SK-N-SH (cell line): ENCODE results near the gene MAGI2. TPM values are rescaled to one million over a fixed set of nuclear protein-coding genes. Genes with fewer than 3 reads are reported as not detected.

Experiments
- CTCF ChIA-PET: fragments of 300-600, 350-600 bp; formaldehyde crosslinking; extraction: SDS; loops from one replicate; lab custom pipeline; 2021; lab: Yijun Ruan, JAX
- POLR2A ChIA-PET: fragments of 350-600 bp; sonication (Branson Sonifier 250); formaldehyde crosslinking; extraction: SDS; loops from one replicate; lab custom pipeline; 2020; ENCODE audit warnings: antibody characterized with exemption, inconsistent platforms; lab: Yijun Ruan, JAX
- DNase-seq: peaks from one replicate; pipeline ENCODE4 v3.0.0; 2012
- H2AFZ ChIP-seq: fragments of 200-600 bp; sonication (generic); 2 replicates; pipeline ENCODE4 v1.8.1; 2016; ENCODE audit warnings: antibody characterized with exemption, mild to moderate bottlenecking, low read depth
- H3F3A ChIP-seq: fragments of 200-600 bp; sonication (generic); replicated peaks from 2 replicates; pipeline ENCODE3; 2016; ENCODE audit warnings: antibody characterized with exemption, mild to moderate bottlenecking; ENCODE audit not compliant: insufficient read depth
- H3K27ac ChIP-seq, 2 experiments: fragments of 200-500 bp in 1 of 2; fragments of 200-600 bp in 1 of 2; sonication (Bioruptor generic) in 1 of 2; sonication (generic), shearing (Covaris generic) in 1 of 2; 2 replicates each; pipeline versions ENCODE4 v1.5.1 to v1.6.1; 2014 to 2016; ENCODE audit warnings: low read depth in 2 of 2, inconsistent platforms in 1 of 2, low read length in 1 of 2, mild to moderate bottlenecking in 1 of 2, mixed read lengths in 1 of 2
- H3K27me3 ChIP-seq: fragments of 200-600 bp; sonication (generic), shearing (Covaris generic); 2 replicates; pipeline ENCODE4 v1.6.1; 2016; ENCODE audit warnings: mixed run types; ENCODE audit not compliant: insufficient read depth
- H3K36me3 ChIP-seq, 2 experiments: fragments of 200-500 bp in 1 of 2; fragments of 200-600 bp in 1 of 2; sonication (Bioruptor generic) in 1 of 2; sonication (generic) in 1 of 2; replicated peaks in 1 of 2; 2 replicates each; pipeline versions ENCODE3 to v1.5.1; 2014 to 2016; ENCODE audit warnings: low read length in 1 of 2, mild to moderate bottlenecking in 1 of 2; ENCODE audit not compliant: insufficient read depth in 2 of 2, control insufficient read depth in 1 of 2
- H3K4me1 ChIP-seq, 2 experiments: fragments of 200-500 bp in 1 of 2; fragments of 200-600 bp in 1 of 2; sonication (Bioruptor generic) in 1 of 2; sonication (generic), shearing (Covaris generic) in 1 of 2; 2 replicates each; pipeline versions ENCODE4 v1.5.1 to v1.6.1; 2014 to 2016; ENCODE audit warnings: low read depth in 1 of 2, low read length in 1 of 2, mixed run types in 1 of 2; ENCODE audit not compliant: insufficient read depth in 2 of 2, control insufficient read depth in 1 of 2
- H3K4me2 ChIP-seq: fragments of 200-600 bp; sonication (generic), shearing (Covaris generic); 2 replicates; pipeline ENCODE4 v1.6.1; 2017; ENCODE audit warnings: mixed run types
- H3K4me3 ChIP-seq, 2 experiments: fragments of 200-500 bp in 1 of 2; fragments of 200-600 bp in 1 of 2; sonication (Bioruptor generic) in 1 of 2; sonication (generic), shearing (Covaris generic) in 1 of 2; 2 replicates each; pipeline versions ENCODE4 v1.5.1 to v1.8.1; 2014 to 2016; ENCODE audit warnings: low read depth in 2 of 2, inconsistent platforms in 1 of 2, low read length in 1 of 2, mild to moderate bottlenecking in 1 of 2, mixed read lengths in 1 of 2, moderate library complexity in 1 of 2
- H3K79me2 ChIP-seq: fragments of 200-600 bp; sonication (generic); 2 replicates; pipeline ENCODE4 v1.8.1; 2017; ENCODE audit warnings: mild to moderate bottlenecking; ENCODE audit not compliant: insufficient read depth
- H3K9ac ChIP-seq: fragments of 200-600 bp; sonication (generic); 2 replicates; pipeline ENCODE4 v1.6.1; 2017; ENCODE audit warnings: mixed run types
- H3K9me2 ChIP-seq: fragments of 200-600 bp; sonication (generic); 2 replicates; pipeline ENCODE4 v1.6.1; 2017; ENCODE audit warnings: mixed run types
- H3K9me3 ChIP-seq: fragments of 200-600 bp; sonication (generic); 2 replicates; pipeline ENCODE4 v1.6.1; 2017; ENCODE audit warnings: mixed run types, mild to moderate bottlenecking, moderate library complexity
- H4K20me1 ChIP-seq: fragments of 200-600 bp; sonication (generic); 2 replicates; pipeline ENCODE4 v1.6.1; 2017; ENCODE audit warnings: mild to moderate bottlenecking, mixed run types; ENCODE audit not compliant: insufficient read depth
- FOSL2 ChIP-seq: IDR thresholded peaks from 2 replicates; pipeline ENCODE4 v1.4.0; 2012; ENCODE audit warnings: low read depth, mild to moderate bottlenecking, moderate library complexity, borderline replicate concordance
- FOXM1 ChIP-seq: IDR thresholded peaks from 2 replicates; pipeline ENCODE4 v1.4.0; 2012; ENCODE audit warnings: low read depth, mild to moderate bottlenecking
- JUND ChIP-seq: IDR thresholded peaks from 2 replicates; pipeline ENCODE4 v1.4.0; 2012
- NFIC ChIP-seq: IDR thresholded peaks from 2 replicates; pipeline ENCODE4 v1.4.0; 2012; ENCODE audit warnings: borderline replicate concordance
- POLR2AphosphoS5 ChIP-seq: IDR thresholded peaks from 2 replicates; pipeline ENCODE4 v1.6.1; 2012; ENCODE audit warnings: low read depth, low read length
- RAD21 ChIP-seq: IDR thresholded peaks from 2 replicates; pipeline ENCODE4 v1.6.1; 2012; ENCODE audit warnings: mild to moderate bottlenecking, low read length
- RFX5 ChIP-seq: IDR thresholded peaks from 2 replicates; pipeline ENCODE4 v1.6.1; 2012; ENCODE audit warnings: mild to moderate bottlenecking, improper control_type of control experiment, low read length
- RXRA ChIP-seq: IDR thresholded peaks from 2 replicates; pipeline ENCODE4 v1.4.0; 2012; ENCODE audit warnings: low read depth, mild to moderate bottlenecking, borderline replicate concordance
- SMC3 ChIP-seq: IDR thresholded peaks from 2 replicates; pipeline ENCODE4 v1.6.1; 2012; ENCODE audit warnings: low read depth, low read length, improper control_type of control experiment
- TAF1 ChIP-seq: IDR thresholded peaks from 2 replicates; pipeline ENCODE4 v1.6.1; 2012; ENCODE audit warnings: low read depth, mild to moderate bottlenecking, low read length, moderate library complexity, borderline replicate concordance
- TEAD4 ChIP-seq: IDR thresholded peaks from 2 replicates; pipeline ENCODE4 v1.4.0; 2012; ENCODE audit warnings: mild to moderate bottlenecking, borderline replicate concordance; ENCODE audit not compliant: insufficient read depth
- WGBS: methylation state at CpG from one replicate; pipeline ENCODE4 v1.1.6; 2017; ENCODE audit warnings: low lambda C conversion rate; 5-methylcytosine and 5-hydroxymethylcytosine counted together
- polyA plus RNA-seq, 3 experiments: library from polyadenylated mRNA; depleted of rRNA; stranded (reverse); fragments of >200 nt; gene quantifications; 2 replicates each; pipeline ENCODE4 v1.2.3, GENCODE V29; 2012
- TF ChIP-seq, protein P1 (sequence below): IDR thresholded peaks from 2 replicates; pipeline ENCODE4 v1.6.1; 2012; ENCODE audit warnings: mild to moderate bottlenecking, low read depth, low read length, moderate library complexity
- TF ChIP-seq, protein P2 (sequence below): fragments of 150-350 bp; IDR thresholded peaks from 2 replicates; pipeline ENCODE4 v1.6.1; 2017; ENCODE audit warnings: antibody characterized with exemption, low read length, low read depth, borderline replicate concordance
- TF ChIP-seq, protein P3 (sequence below): IDR thresholded peaks from 2 replicates; pipeline ENCODE4 v1.4.0; 2012; ENCODE audit warnings: low read depth, borderline replicate concordance
- TF ChIP-seq, protein P4 (sequence below): IDR thresholded peaks from 2 replicates; pipeline ENCODE4 v1.4.0; 2012; ENCODE audit warnings: low read depth, borderline replicate concordance
- TF ChIP-seq, protein P5 (sequence below): fragments of 150-350 bp; IDR thresholded peaks from 2 replicates; pipeline ENCODE4 v1.6.1; 2016; ENCODE audit warnings: mild to moderate bottlenecking, low read depth, low read length

The MAGI2 gene
- polyA plus RNA-seq, 1 of the 3 experiments (the other 2 are of a cell fraction), result 1.1 TPM

GRCh38 chr7:78429878-78430277 lies 1023.6 kb downstream of the MAGI2 start:
- POLR2A ChIA-PET, result no interaction called here
- Histone ChIP-seq H3K79me2 (no peaks in the 10 kb centered on the region), H3K9me3 (0 out of 2 replicates have a peak, but pooled peaks cover 3% of the 10 kb centered on the region), H3K9ac (no peak overlapping the region), H3F3A (no peaks in the 10 kb centered on the region), H3K27me3 (no peaks in the 10 kb centered on the region), H3K27ac (no peak overlapping the region), H3K4me3 (no peak overlapping the region), H4K20me1 (no peaks in the 10 kb centered on the region), H2AFZ (no peak overlapping the region), H3K9me2 (no peaks in the 10 kb centered on the region), H3K4me2 (no peak overlapping the region), H3K4me1 (no peaks in the 10 kb centered on the region; a peak in 1 of 4 replicates), H3K36me3 (no peaks in the 10 kb centered on the region)
- no peak for TF ChIP-seq TEAD4
- TF ChIP-seq, protein P1, sequence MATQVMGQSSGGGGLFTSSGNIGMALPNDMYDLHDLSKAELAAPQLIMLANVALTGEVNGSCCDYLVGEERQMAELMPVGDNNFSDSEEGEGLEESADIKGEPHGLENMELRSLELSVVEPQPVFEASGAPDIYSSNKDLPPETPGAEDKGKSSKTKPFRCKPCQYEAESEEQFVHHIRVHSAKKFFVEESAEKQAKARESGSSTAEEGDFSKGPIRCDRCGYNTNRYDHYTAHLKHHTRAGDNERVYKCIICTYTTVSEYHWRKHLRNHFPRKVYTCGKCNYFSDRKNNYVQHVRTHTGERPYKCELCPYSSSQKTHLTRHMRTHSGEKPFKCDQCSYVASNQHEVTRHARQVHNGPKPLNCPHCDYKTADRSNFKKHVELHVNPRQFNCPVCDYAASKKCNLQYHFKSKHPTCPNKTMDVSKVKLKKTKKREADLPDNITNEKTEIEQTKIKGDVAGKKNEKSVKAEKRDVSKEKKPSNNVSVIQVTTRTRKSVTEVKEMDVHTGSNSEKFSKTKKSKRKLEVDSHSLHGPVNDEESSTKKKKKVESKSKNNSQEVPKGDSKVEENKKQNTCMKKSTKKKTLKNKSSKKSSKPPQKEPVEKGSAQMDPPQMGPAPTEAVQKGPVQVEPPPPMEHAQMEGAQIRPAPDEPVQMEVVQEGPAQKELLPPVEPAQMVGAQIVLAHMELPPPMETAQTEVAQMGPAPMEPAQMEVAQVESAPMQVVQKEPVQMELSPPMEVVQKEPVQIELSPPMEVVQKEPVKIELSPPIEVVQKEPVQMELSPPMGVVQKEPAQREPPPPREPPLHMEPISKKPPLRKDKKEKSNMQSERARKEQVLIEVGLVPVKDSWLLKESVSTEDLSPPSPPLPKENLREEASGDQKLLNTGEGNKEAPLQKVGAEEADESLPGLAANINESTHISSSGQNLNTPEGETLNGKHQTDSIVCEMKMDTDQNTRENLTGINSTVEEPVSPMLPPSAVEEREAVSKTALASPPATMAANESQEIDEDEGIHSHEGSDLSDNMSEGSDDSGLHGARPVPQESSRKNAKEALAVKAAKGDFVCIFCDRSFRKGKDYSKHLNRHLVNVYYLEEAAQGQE, result no peak
- TF ChIP-seq, protein P2, sequence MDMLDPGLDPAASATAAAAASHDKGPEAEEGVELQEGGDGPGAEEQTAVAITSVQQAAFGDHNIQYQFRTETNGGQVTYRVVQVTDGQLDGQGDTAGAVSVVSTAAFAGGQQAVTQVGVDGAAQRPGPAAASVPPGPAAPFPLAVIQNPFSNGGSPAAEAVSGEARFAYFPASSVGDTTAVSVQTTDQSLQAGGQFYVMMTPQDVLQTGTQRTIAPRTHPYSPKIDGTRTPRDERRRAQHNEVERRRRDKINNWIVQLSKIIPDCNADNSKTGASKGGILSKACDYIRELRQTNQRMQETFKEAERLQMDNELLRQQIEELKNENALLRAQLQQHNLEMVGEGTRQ, result no peak
- TF ChIP-seq, protein P3, sequence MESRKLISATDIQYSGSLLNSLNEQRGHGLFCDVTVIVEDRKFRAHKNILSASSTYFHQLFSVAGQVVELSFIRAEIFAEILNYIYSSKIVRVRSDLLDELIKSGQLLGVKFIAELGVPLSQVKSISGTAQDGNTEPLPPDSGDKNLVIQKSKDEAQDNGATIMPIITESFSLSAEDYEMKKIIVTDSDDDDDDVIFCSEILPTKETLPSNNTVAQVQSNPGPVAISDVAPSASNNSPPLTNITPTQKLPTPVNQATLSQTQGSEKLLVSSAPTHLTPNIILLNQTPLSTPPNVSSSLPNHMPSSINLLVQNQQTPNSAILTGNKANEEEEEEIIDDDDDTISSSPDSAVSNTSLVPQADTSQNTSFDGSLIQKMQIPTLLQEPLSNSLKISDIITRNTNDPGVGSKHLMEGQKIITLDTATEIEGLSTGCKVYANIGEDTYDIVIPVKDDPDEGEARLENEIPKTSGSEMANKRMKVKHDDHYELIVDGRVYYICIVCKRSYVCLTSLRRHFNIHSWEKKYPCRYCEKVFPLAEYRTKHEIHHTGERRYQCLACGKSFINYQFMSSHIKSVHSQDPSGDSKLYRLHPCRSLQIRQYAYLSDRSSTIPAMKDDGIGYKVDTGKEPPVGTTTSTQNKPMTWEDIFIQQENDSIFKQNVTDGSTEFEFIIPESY, result no peak
- no peak for TF ChIP-seq RXRA
- no peak for TF ChIP-seq POLR2AphosphoS5
- TF ChIP-seq SMC3, result no peak
- CTCF ChIA-PET, result no interaction called here
- 38% methylated on average over 1 of the region's 1 CpG for WGBS
- no peak for DNase-seq

DNA sequence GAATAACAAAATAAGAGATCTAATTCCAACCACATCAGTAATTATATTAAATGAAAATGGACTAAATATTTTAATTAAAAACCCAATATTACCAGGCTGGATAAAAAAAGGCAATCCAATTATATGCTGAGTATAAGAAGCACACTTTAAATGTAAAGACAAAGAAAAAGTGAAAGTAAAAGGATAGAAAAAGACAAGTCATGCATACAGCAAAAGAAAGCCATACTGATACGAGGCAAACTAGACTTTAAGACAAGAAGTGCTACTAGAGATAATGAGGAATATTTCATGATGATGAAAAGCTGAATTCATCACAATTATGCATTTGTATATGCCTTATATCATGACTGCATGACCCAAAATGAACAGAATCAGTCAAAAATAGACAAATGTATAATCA lies 1026.3 kb downstream of the MAGI2 start:
- DNase-seq, result no peak
- no peak overlapping the region for H3K9ac ChIP-seq
- H4K20me1 ChIP-seq, result no peaks in the 10 kb centered on the region
- H3K4me2 ChIP-seq, result no peak overlapping the region
- H3K36me3 ChIP-seq, result no peaks in the 10 kb centered on the region
- POLR2A ChIA-PET, result no interaction called here
- H3K4me3 ChIP-seq, result no peak overlapping the region
- H3K9me2 ChIP-seq, result no peaks in the 10 kb centered on the region
- H3K4me1 ChIP-seq, result no peaks in the 10 kb centered on the region; a peak in 1 of 4 replicates
- H3K27me3 ChIP-seq, result no peaks in the 10 kb centered on the region
- CTCF ChIA-PET, result no interaction called here
- H3K79me2 ChIP-seq, result no peaks in the 10 kb centered on the region
- 80% methylated on average over 1 of the region's 1 CpG for WGBS
- peak overlapping the region; percentile 44; the same call in 1 of the 2 replicates for H2AFZ ChIP-seq
- H3K27ac ChIP-seq, result no peak overlapping the region
- H3F3A ChIP-seq, result no peaks in the 10 kb centered on the region
- 0 out of 2 replicates have a peak, but pooled peaks cover 3% of the 10 kb centered on the region for H3K9me3 ChIP-seq
- TF ChIP-seq NFIC (no peak), JUND (no peak), RFX5 (no peak), RAD21 (no peak), SMC3 (no peak), FOXM1 (no peak), POLR2AphosphoS5 (no peak), FOSL2 (no peak), TAF1 (no peak)
- TF ChIP-seq, protein P4, sequence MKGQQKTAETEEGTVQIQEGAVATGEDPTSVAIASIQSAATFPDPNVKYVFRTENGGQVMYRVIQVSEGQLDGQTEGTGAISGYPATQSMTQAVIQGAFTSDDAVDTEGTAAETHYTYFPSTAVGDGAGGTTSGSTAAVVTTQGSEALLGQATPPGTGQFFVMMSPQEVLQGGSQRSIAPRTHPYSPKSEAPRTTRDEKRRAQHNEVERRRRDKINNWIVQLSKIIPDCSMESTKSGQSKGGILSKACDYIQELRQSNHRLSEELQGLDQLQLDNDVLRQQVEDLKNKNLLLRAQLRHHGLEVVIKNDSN, result no peak
- TF ChIP-seq, protein P3, result no peak
- TF ChIP-seq, protein P5, sequence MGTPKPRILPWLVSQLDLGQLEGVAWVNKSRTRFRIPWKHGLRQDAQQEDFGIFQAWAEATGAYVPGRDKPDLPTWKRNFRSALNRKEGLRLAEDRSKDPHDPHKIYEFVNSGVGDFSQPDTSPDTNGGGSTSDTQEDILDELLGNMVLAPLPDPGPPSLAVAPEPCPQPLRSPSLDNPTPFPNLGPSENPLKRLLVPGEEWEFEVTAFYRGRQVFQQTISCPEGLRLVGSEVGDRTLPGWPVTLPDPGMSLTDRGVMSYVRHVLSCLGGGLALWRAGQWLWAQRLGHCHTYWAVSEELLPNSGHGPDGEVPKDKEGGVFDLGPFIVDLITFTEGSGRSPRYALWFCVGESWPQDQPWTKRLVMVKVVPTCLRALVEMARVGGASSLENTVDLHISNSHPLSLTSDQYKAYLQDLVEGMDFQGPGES, result no peak
